GM18867 (cell line): ENCODE data around the gene SLAMF1.

Experiments
- ATAC-seq: cut with Tn5 transposase; IDR thresholded peaks from one replicate; pipeline ENCODE4 v1.9.1; 2021; ENCODE audit warnings: mild to moderate bottlenecking, moderate library complexity; ENCODE audit not compliant: unreplicated experiment

Gene SLAMF1

DNA sequence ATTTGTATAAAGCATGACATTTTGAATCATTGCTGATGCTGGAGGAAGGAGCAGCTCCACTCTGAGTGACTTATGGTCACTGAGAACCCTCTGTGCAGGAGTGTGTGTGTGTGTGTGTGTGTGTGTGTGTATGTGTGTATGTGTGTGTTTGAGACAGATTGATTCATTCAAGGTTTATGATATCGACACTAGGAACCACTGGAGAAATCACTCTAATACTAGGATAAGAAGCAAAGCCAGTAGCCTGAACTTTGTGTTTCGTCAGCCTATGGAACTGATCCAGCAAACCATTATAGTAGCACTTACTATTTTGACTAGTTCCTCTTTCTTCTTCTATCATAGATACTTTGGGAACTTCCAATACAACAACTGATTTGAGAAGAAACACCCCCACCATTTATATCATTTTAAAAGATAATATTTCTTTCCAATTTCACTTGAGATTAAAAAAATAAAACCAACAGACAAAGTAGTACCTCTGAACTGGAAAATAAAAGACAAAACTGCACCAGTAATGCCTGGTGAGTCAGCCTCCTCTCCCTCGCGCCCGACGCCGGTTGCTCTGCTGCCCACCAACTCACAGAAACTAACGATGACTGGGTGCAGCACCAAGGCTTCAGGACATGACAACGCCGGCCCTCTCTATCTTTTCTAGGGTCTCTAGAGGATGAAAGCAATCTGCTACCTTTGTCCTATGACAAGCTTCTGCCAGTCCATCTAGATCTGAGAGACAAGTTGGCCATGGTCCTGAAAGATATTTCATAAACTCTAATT is 20.9 kb downstream of the SLAMF1 start:
- no peak for ATAC-seq

- no peak for ATAC-seq
Measured at GRCh38 chr1:160625321-160625720, 21.5 kb downstream of the SLAMF1 start.

- peak; percentile 35 for ATAC-seq
Measured at GRCh38 chr1:160624464-160624863, 22.4 kb downstream of the SLAMF1 start.

DNA sequence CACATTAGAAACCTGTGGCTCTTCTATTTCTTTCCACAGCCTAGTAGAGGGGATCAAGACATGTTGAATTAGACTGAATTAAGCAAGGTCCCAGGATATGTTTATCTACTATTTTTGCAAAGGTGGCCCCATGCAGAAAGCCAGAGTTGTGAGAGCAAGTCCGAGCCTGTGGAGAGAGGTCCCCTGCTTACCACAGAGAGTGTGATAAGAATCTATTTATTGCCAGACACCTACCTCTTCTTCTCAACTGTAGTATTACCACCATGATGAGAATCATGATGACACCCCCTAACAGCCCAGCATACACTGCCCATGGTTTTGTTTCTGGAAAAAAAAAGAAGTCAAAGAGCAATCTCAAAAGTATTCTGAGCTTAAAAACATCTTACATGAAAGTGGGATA is 23.0 kb downstream of the SLAMF1 start:
- peak; percentile 37 for ATAC-seq

DNA sequence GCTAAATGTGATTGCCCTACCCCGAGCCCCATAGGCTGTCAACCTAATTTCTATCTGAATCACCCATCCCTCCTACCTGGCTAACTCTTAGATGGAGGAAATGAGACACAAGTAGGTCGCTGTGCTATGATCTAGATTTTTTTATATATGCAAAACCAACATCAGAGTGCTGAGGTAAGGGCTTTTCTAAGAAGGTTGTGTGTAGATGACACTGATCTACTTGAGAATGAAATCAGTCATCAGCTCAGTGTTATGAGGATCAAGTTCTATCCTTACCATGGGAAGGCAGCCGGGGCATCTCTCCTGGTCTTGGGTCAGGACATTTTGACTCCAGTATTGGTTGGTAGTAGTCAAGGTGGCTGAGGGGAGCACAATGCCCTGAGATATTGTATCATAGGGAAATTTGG is 23.6 kb downstream of the SLAMF1 start:
- ATAC-seq = no peak

GRCh38 chr1:160622501-160623226 is 24.2 kb downstream of the SLAMF1 start:
- ATAC-seq = no peak

- no peak for ATAC-seq
Measured at GRCh38 chr1:160621633-160622413, 25.0 kb downstream of the SLAMF1 start.

GRCh38 chr1:160620942-160621632 is 25.8 kb downstream of the SLAMF1 start:
- ATAC-seq = no peak

DNA sequence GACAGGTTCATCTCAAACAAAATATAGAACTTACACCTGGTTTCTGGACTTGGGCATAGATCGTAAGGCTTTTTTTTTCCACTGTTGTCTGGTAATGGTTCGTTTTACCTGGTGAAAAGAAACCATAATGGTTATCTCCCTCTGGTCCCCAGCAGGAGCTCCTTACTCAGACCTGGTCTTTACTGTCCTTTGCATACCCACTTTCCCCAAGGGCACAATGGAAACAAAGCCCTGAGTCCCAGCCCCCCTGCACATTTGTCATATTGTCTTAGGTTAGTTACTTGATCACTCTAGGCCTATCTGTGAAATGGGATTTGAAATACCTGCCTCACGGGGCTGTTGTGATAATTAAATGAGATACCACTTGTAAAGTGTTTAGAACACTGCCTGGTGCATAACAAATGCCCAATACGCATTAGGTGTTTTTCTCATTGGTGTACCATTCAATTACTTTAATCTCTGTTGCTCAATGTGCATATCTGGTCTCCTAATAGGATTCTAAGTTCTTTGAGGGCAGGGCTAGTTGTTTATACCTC is 27.0 kb downstream of the SLAMF1 start:
- ATAC-seq = no peak

DNA sequence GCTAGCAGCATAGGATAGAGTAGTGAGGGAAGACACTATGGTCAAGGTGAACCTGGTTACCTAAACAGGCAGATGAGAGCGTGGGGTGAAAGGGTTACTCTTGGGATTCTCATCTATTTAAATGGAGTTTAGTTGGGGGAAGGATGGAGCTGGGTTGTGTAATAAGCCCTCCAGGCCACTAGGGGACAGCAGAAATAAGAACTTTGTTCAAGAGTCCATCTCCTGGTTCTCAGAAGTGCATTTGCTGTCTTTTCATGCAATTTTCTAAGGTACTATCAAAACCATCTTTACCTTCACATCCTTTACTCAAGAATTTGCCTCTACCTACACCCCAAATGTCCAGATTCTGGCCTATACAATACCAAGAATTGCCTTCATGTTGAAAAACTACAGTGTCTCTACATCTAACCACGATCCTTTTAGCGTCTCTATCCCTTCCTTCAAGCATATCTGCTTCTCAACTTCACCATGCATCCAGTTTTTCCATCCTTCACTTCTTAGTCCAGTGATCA is 28.0 kb downstream of the SLAMF1 start:
- ATAC-seq = no peak

DNA sequence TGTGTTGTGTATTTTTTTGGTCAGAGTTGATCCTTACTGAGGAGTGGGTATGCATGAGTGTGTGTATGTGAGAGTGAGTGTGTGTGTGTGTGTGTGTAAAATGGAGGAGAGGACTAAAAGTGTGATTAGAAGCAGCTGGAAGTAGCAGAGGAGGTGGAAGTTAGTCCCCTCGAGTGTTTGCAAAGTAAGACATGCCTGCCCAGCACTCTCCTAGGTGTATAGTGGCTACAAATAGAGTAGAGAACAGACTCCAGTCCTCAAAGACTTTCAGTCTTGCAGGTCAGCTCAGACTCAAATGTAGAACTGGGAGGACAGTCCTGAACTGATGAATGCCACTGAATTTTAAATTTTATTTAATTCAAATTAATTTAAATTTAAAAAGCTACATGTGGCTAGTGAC is 28.5 kb downstream of the SLAMF1 start:
- no peak for ATAC-seq

GRCh38 chr1:160615660-160616059 is 31.2 kb downstream of the SLAMF1 start:
- ATAC-seq = no peak

DNA sequence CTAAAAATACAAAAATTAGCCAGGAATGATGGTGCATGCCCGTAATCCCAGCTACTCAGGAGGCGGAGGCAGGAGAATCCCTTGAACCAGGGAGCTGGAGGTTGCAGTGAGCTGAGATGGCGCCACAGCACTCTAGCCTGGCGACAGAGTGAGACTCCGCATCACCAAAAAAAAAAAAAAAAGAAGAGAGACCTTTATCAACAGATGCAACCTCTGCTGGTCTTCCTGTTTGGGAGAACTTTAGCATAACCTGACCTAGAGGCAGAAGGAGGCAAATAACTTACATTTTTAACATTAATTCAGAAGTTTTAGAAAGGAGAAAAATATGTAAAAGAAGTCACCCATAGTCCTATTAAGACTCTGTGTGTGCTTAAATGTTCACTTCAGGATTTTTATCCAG is 32.4 kb downstream of the SLAMF1 start:
- no peak for ATAC-seq

GRCh38 chr1:160612613-160613218 is 34.1 kb downstream of the SLAMF1 start:
- no peak for ATAC-seq

- no peak for ATAC-seq
Measured at GRCh38 chr1:160610569-160611242, 36.1 kb downstream of the SLAMF1 start.

- ATAC-seq = no peak
Measured at GRCh38 chr1:160608941-160609340, 37.9 kb downstream of the SLAMF1 start.

DNA sequence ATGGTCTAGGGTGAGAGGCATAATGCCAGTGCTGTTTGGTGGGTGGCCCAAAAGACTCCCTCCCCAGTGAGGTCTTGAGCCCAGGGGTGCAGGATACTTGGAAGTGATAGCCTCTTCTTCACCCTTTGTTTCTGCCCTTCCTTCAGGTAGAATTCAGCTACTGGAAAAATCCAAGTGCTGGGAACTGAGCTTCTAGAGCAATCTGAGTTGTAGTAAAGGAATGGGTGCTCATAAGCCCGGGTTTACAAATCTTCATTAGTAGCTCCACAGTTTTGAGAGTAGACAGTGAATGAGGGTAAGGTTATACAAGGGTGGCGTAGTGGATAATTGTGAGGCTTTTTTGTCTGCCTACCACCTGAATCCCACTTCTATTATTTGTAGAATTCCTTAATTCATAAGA is 38.3 kb downstream of the SLAMF1 start:
- ATAC-seq = no peak

GRCh38 chr1:160608057-160608456 is 38.8 kb downstream of the SLAMF1 start:
- no peak for ATAC-seq

GRCh38 chr1:160607672-160608032 is 39.2 kb downstream of the SLAMF1 start:
- ATAC-seq = peak; percentile 22
